NCI-H1417 (cell line): ENCODE data around the gene SPACA9.

ENCODE experiments used
- DNase-seq, 3 experiments: peaks; one replicate each; lab custom pipeline; 2025; lab: John Stamatoyannopoulos, UW

Gene SPACA9

GRCh38 chr9:132863096-132863495 lies 15.6 kb upstream of the SPACA9 start:
- DNase-seq, result no peak

- no peak for DNase-seq
Measured at GRCh38 chr9:132864277-132864676, 14.4 kb upstream of the SPACA9 start.

GRCh38 chr9:132864691-132865090 lies 14.0 kb upstream of the SPACA9 start:
- DNase-seq, result no peak

DNA sequence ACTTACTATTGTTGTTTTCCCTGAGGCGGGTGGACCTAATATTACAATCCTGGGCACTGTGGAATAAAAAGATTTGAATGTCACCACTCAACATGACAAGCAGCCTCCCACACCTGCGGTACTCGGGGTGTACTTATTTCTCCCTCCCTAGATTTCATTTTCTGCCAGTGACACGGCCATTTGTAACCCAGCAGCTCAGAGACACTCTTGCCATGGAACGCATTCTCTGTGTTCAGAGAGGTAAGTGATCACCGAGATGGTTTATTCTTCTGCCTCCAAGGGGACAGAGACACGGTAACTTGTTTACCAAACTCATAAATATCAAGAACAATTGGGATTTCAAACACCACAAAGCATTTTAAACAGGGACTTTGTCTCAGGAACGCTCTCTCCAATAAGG lies 11.8 kb upstream of the SPACA9 start:
- DNase-seq, result no peak

GRCh38 chr9:132869266-132869665 lies 9.4 kb upstream of the SPACA9 start:
- no peak for DNase-seq

GRCh38 chr9:132873403-132873802 lies 5.3 kb upstream of the SPACA9 start:
- DNase-seq, result no peak

DNA sequence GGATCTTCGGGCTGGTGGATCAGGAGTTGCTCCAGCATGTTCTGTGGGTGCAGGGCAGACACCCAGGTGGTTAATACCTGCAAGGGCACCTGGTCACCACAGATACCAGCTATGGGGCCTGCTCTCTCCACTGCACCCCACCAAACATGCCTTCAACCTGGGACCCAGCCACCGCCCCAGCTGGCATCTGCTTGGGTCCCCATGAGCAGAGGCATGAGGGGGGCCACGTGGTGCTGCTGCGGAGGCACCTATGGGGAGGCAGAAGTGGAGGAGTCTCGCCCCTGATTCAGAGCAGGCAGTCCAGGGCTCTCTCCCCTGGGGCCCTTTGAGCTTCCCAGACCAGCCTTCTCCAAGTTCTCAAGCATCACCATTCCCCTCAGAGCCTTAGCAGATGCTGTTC lies 3.5 kb upstream of the SPACA9 start:
- DNase-seq, result no peak

DNA sequence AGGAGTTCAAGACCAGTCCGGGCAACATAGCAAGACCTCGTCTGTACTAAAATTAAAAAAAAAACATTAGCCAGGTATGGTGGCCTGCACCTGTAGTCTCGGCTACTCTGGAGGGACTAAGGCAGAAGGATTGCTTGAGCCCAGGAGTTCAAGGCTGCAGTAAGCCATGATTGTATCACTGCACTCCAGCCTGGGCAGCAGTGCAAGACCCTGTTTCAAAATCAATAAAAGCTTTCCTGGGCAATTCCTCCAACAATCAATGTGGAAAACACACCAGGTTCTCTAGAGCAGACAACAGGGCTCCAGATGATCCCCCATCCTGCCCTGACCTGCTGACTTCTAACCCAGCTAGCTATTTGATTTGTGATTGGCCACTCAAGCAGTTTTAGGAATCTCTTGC lies 1.8 kb upstream of the SPACA9 start:
- DNase-seq, result no peak

DNA sequence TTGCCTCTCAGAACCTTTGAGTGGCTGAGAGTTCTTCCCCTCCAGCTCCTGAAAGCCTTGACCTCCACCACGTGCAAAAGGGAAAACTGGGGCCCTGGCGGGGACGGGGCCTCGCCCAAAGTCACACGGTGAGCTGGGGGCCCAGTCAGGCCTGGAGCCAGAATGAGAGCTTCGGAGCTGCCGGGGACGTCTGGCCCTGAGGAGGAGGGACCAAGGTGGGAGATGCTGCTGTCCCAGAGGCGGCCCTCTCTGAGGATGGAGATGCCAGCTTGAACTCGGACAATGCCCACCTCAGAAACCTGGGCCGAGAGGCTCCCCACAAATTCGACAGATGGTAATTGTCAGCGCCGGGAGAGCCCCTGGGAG lies 1.3 kb upstream of the SPACA9 start:
- DNase-seq, result no peak

DNA sequence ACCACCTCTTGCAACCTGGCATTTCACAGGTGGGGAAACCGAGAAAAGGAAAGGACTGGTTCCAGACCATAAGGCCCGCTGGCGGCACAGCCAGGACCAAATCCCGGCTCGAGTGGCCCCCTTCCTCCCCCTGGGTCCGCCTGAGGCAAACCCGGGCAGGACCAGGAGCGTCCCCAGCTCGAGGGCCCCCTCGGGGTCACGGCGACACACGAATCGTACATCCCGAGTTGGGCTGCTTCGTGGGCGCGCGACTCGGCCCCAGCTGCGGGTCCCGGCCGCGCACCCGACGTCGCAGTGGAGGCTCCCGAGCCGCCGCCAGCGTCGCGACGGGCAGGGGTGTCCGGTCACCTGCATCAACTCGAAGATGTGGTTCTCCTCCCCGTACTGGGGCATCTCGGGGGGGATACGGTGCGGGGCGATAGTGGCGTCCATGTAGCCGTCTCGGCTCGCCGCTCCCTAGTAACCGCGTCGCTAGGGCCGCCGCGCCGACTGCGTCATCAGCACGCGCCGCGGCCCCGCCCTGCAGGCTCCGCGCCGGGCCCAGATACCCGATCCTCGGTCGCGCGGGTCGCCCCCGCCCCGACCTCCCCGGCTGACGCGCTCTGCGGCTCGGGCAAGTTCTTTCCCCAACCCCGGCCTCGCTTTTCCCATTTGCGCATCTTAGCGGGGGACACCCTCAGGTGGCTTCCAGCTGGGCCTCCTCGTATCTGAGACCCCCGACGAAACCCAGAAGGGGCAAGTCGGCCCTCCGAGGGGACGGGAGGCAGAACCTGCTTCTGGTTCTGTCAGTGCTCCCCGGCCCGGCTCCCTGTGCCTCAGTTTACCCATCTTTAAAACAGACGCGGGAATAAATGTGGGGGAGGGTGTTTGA lies 639 bp upstream of the SPACA9 start, which contains the start of gene AK8:
Gene AK8, minus strand, starts transcription at position 461 of the 871 bp plus-strand sequence. Its CDS starts 29 bp downstream, at position 432.
- peak; percentile 58 to 84 (median 84) for DNase-seq

DNA sequence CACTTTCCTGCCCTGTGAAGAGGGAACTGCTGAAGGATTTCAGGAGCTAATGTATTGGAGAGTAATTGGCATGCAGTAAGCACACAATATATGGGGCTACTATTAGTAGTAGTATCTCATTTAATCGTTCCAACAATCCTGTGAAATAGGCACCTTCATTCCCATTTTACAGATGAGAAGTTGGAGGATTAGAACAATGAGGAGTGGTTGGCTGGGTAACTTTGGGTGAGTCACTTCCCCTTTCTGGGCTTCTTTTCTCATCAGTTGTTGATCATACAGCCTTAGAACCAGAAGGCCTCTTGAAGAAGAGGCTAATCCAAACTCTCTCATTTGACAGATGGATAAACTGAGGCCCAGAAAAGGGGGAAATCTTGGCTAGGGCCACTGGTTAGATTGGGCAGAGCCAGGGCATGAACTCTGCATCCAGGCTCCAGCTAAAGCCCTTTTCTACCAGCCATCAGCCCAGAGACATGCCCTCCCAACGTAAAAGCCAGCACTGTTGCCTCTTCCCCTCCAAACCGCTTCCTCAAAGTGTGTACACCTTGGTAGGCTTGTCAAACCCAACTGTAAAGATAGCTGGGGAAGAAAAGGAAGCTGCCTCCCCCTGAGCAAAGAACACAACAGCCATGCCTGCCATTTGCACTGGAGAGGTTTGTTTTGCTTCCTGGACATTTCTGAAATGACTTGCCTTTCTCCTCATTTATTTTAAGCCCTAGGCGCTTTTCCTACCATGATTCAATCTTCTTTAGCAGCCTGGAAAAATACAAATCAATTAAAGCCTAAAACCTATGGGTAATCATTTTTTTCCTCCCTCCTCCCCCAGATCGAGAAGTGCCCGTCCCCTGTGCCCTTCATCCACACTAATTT lies 992 bp downstream of the SPACA9 start:
- no peak for DNase-seq

GRCh38 chr9:132880324-132880661 lies 1.6 kb downstream of the SPACA9 start:
- no peak for DNase-seq

- no peak for DNase-seq
Measured at GRCh38 chr9:132881826-132882225, 3.1 kb downstream of the SPACA9 start.

DNA sequence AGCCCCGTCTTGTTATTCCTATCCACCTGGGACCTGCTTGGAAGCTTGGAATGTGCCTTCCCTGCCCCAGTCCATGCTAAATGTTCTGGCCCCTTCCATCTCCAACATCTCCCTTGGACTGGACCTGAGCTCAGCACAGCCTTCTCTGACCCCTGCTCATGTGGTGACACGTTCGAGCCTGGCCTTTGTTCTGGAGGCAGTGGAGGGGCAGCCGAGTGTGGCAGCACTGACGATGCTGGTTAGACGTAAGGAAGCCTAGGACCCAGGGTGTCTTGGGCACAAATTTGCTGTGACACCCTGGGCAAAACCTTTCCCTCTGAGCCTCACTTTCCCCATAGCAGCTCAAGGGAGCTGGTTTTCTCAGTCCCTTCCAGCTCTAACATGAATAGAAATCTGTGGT lies 3.9 kb downstream of the SPACA9 start:
- DNase-seq, result no peak

DNA sequence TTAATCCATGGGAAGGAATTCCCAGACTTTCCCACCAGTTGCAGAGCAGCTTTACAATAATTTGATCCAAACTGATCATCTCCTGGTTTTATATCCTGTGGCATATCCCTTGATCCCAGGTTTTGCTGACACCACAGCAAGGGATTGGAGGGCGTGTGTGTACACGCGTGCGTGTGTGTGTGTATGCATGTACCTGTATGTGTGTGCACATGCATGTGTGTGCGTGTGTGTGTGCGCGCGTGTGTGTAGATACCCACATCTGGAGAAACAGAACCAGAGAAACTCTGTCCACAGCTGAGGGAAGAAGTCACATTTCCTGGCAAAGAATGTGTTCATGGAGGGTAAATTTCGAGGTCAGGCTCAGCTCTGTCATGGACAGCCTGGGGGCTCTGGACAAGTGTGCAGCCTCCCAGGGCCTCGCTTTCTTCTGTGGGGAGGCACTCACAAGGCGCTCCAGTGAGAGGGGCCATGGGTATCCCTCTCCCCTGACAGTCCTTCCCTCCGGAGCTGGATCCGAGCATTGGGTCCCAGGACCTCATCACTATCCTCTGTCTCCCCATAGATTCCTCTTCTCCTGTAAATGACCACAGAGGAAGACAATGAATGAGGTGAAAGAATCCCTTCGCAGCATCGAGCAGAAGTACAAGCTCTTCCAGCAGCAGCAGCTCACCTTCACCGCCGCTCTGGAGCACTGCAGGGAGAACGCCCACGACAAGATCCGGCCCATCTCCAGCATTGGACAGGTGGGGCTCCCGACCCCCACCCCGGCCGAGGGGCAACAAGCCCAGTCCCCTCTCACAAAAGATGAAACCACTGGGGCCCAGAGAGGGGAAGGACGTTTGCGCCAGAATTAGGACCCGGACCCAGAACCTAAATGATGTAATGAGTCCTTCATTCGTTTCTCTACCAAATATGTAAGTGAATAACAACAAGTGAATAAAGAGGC lies 4.9 kb downstream of the SPACA9 start:
- DNase-seq, result no peak

- no peak for DNase-seq
Measured at GRCh38 chr9:132885720-132886333, 7.1 kb downstream of the SPACA9 start.

DNA sequence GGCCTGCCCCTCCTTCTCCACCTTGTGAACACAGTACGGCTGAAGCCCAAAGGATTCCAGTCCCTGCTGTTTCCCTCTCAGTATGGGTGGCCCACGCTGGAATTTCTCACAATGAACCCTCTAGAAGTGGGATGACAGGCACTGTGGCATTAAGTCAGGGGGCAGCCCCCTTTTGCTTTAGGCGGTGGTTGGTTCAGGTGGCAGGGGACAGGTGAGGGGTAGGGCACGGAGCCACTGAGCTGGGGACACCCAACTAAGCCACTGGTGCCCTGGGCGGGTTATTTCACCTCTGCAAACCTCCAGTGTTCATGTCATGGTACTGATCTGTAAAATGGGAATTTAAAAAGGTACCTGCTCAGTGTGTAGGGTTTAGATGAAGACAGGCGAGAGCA lies 7.6 kb downstream of the SPACA9 start:
- DNase-seq, result no peak

DNA sequence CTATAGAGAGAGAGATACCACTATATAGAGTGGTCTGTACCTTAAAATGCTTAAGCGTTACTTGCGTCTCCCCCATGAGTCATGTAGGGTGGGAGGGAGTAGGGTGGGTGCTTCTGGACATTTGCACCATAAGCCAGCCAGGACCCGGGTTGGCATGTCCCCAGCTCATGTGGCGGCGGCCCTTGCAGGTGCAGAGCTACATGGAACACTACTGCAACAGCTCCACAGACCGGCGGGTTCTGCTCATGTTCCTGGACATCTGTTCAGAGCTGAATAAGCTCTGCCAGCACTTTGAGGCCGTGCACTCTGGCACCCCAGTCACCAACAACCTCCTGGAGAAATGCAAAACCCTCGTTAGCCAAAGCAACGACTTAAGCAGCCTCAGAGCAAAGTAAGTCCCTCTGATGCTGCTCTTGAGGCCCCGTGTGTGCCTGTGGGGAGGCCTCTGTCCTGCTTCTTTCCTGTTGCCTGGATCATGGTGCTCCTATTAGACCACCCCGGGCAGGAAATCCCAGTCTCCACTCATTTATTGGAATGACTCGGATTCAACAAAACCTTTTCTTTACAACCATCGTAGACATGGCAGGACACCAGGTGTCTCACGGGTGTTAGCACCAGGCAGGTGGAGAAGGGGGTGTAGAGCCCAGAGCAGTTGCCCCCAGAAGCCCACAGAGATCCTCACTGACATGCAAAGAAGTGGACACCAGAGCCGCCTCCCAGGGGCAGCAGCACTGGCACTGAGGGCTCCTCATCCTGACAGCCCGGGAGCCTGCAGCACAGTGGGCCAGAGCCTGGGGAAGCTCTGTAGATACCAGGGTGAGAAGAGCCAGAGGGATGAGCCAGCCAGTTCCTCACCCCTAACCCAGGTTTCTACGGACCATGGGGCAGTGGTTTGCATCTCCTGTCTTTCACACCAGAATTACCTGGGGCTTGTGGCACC lies 8.8 kb downstream of the SPACA9 start:
- DNase-seq, result no peak

GRCh38 chr9:132888151-132888550 lies 9.5 kb downstream of the SPACA9 start:
- no peak for DNase-seq

- DNase-seq, result no peak
Measured at GRCh38 chr9:132892400-132892799, 13.7 kb downstream of the SPACA9 start.
